ENCODE results near the gene CACNB4.

DNA sequence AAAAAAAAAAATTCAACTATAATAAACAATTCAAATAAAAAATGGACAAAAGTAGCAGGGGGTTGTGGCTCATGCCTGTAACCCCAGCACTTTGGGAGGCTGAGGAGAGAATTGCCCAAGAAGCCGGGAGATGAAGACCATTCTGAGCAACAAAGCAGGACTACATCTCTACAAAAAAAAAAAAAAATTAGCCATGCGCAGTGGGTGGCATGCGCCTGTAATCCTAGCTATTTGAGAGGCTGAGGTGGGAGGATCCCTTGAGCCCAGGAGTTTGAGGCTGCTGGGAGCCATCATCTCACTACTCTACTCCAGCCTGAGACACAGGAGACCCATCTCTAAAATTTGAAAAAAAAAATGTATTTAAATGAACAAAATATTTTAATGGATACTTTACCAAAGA lies 4.4 kb upstream of the CACNB4 start:
- TF ChIP-seq, protein P1, sequence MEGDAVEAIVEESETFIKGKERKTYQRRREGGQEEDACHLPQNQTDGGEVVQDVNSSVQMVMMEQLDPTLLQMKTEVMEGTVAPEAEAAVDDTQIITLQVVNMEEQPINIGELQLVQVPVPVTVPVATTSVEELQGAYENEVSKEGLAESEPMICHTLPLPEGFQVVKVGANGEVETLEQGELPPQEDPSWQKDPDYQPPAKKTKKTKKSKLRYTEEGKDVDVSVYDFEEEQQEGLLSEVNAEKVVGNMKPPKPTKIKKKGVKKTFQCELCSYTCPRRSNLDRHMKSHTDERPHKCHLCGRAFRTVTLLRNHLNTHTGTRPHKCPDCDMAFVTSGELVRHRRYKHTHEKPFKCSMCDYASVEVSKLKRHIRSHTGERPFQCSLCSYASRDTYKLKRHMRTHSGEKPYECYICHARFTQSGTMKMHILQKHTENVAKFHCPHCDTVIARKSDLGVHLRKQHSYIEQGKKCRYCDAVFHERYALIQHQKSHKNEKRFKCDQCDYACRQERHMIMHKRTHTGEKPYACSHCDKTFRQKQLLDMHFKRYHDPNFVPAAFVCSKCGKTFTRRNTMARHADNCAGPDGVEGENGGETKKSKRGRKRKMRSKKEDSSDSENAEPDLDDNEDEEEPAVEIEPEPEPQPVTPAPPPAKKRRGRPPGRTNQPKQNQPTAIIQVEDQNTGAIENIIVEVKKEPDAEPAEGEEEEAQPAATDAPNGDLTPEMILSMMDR (IDR thresholded peaks at IDR 0.05), result no peak
- TF ChIP-seq EP300 (IDR thresholded peaks at IDR 0.05; ENCODE audit: borderline replicate concordance in 1 of 2, low read depth in 1 of 2, low read length in 1 of 2) (no peak), FOXM1 (IDR thresholded peaks at IDR 0.05; ENCODE audit: low read depth) (no peak), SMC3 (IDR thresholded peaks at IDR 0.05; ENCODE audit: low read depth, low read length) (no peak), TEAD4 (IDR thresholded peaks at IDR 0.05; ENCODE audit: borderline replicate concordance, insufficient read depth) (no peak), FOXJ3 (CRISPR knock-in tag; IDR thresholded peaks at IDR 0.05) (no peak), MAX (IDR thresholded peaks at IDR 0.05; ENCODE audit: low read depth) (no peak), FOSL2 (IDR thresholded peaks at IDR 0.05; ENCODE audit: borderline replicate concordance, low read depth) (no peak), ZBTB33 (IDR thresholded peaks at IDR 0.05; ENCODE audit: borderline replicate concordance, low read depth) (no peak), RAD21 (IDR thresholded peaks at IDR 0.05; ENCODE audit: low read length) (no peak), CHD2 (IDR thresholded peaks at IDR 0.05; ENCODE audit: low read length, partially characterized antibody) (no peak), EZH2phosphoT487 (IDR thresholded peaks at IDR 0.05; ENCODE audit: borderline replicate concordance, low read depth) (no peak)
- TF ChIP-seq, protein P2, sequence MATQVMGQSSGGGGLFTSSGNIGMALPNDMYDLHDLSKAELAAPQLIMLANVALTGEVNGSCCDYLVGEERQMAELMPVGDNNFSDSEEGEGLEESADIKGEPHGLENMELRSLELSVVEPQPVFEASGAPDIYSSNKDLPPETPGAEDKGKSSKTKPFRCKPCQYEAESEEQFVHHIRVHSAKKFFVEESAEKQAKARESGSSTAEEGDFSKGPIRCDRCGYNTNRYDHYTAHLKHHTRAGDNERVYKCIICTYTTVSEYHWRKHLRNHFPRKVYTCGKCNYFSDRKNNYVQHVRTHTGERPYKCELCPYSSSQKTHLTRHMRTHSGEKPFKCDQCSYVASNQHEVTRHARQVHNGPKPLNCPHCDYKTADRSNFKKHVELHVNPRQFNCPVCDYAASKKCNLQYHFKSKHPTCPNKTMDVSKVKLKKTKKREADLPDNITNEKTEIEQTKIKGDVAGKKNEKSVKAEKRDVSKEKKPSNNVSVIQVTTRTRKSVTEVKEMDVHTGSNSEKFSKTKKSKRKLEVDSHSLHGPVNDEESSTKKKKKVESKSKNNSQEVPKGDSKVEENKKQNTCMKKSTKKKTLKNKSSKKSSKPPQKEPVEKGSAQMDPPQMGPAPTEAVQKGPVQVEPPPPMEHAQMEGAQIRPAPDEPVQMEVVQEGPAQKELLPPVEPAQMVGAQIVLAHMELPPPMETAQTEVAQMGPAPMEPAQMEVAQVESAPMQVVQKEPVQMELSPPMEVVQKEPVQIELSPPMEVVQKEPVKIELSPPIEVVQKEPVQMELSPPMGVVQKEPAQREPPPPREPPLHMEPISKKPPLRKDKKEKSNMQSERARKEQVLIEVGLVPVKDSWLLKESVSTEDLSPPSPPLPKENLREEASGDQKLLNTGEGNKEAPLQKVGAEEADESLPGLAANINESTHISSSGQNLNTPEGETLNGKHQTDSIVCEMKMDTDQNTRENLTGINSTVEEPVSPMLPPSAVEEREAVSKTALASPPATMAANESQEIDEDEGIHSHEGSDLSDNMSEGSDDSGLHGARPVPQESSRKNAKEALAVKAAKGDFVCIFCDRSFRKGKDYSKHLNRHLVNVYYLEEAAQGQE (IDR thresholded peaks at IDR 0.05; ENCODE audit: low read depth, low read length), result no peak

Data from SK-N-SH (cell line).